Progenitor cell of endocrine pancreas (in vitro differentiated cells): ENCODE data around the gene NLK. TPM values are rescaled to one million over a fixed set of nuclear protein-coding genes. Genes with fewer than 3 reads are reported as not detected.

ENCODE experiments used
- DNase-seq: peaks from one replicate; pipeline ENCODE4 v3.0.0; 2021; ENCODE audit warnings: low spot score; ENCODE audit not compliant: unreplicated experiment
- H3K27ac Mint-ChIP-seq: 2 replicates; pipeline ENCODE4 v1.8.0; 2021; ENCODE audit warnings: mild to moderate bottlenecking, moderate library complexity, mixed read lengths
- H3K27me3 Mint-ChIP-seq: 2 replicates; pipeline ENCODE4 v1.8.0; 2021; ENCODE audit warnings: mixed read lengths
- H3K36me3 Mint-ChIP-seq: 2 replicates; pipeline ENCODE4 v1.8.0; 2022; ENCODE audit warnings: mixed read lengths; ENCODE audit not compliant: insufficient read depth
- H3K4me1 Mint-ChIP-seq: 2 replicates; pipeline ENCODE4 v1.8.0; 2021; ENCODE audit warnings: low read depth, mixed read lengths
- H3K4me3 Mint-ChIP-seq: 2 replicates; pipeline ENCODE4 v1.8.0; 2021; ENCODE audit warnings: low read depth, mild to moderate bottlenecking, moderate library complexity, mixed read lengths
- H3K9me3 Mint-ChIP-seq: 2 replicates; pipeline ENCODE4 v1.8.0; 2021; ENCODE audit warnings: low read depth, mixed read lengths
- CTCF ChIP-seq: fragments of 200-600 bp; sonication (generic); IDR thresholded peaks from one replicate; pipeline ENCODE4 v1.5.0; 2021; ENCODE audit warnings: antibody characterized with exemption, mild to moderate bottlenecking; ENCODE audit not compliant: unreplicated experiment
- total RNA-seq: library from RNA; stranded (reverse); gene quantifications from 2 replicates; pipeline ENCODE4 v1.2.1, GENCODE V29; 2021

The NLK gene
- total RNA-seq, 1 donor from 2014 or later = 38.9 TPM

- DNase-seq = no peak
- no peak overlapping the region for H3K27ac Mint-ChIP-seq
- H3K27me3 Mint-ChIP-seq = no peaks in the 10 kb centered on the region
- H3K9me3 Mint-ChIP-seq = peaks cover 4% of the 10 kb centered on the region
- peaks cover 8% of the 10 kb centered on the region for H3K36me3 Mint-ChIP-seq
- H3K4me3 Mint-ChIP-seq = peak overlapping the region; percentile 87
- peaks cover 42% of the 10 kb centered on the region for H3K4me1 Mint-ChIP-seq
- no peak for TF ChIP-seq CTCF
Measured at GRCh38 chr17:28043296-28043695, 819 bp downstream of the NLK start.

- Mint-ChIP-seq H3K9me3 (peaks cover 4% of the 10 kb centered on the region), H3K4me3 (peak overlapping the region; percentile 87), H3K27me3 (no peaks in the 10 kb centered on the region), H3K4me1 (peaks cover 42% of the 10 kb centered on the region), H3K36me3 (peaks cover 8% of the 10 kb centered on the region), H3K27ac (no peak overlapping the region)
- TF ChIP-seq CTCF = no peak
- DNase-seq = no peak
Measured at GRCh38 chr17:28043741-28044140, 1.3 kb downstream of the NLK start.

GRCh38 chr17:28045304-28045703 is 2.8 kb downstream of the NLK start:
- no peak for DNase-seq
- H3K4me1 Mint-ChIP-seq = peaks cover 45% of the 10 kb centered on the region
- H3K27ac Mint-ChIP-seq = no peak overlapping the region
- peak overlapping the region; percentile 37 for H3K4me3 Mint-ChIP-seq
- H3K36me3 Mint-ChIP-seq = peaks cover 8% of the 10 kb centered on the region
- TF ChIP-seq CTCF = no peak
- H3K27me3 Mint-ChIP-seq = no peaks in the 10 kb centered on the region
- H3K9me3 Mint-ChIP-seq = peaks cover 4% of the 10 kb centered on the region

- H3K27ac Mint-ChIP-seq = no peak overlapping the region
- TF ChIP-seq CTCF = no peak
- H3K4me3 Mint-ChIP-seq = no peak overlapping the region
- H3K27me3 Mint-ChIP-seq = no peaks in the 10 kb centered on the region
- H3K4me1 Mint-ChIP-seq = peaks cover 47% of the 10 kb centered on the region
- DNase-seq = no peak
- no peaks in the 10 kb centered on the region for H3K9me3 Mint-ChIP-seq
- H3K36me3 Mint-ChIP-seq = peaks cover 8% of the 10 kb centered on the region
Measured at GRCh38 chr17:28046034-28046825, 3.8 kb downstream of the NLK start.

- H3K36me3 Mint-ChIP-seq = peaks cover 8% of the 10 kb centered on the region
- H3K9me3 Mint-ChIP-seq = no peaks in the 10 kb centered on the region
- DNase-seq = no peak
- no peak overlapping the region for H3K27ac Mint-ChIP-seq
- peaks cover 48% of the 10 kb centered on the region for H3K4me1 Mint-ChIP-seq
- H3K4me3 Mint-ChIP-seq = no peak overlapping the region
- TF ChIP-seq CTCF = no peak
- no peaks in the 10 kb centered on the region for H3K27me3 Mint-ChIP-seq
Measured at GRCh38 chr17:28047806-28048205, 5.3 kb downstream of the NLK start.
